MG63 (cell line): ENCODE results near the gene DYNLT1. TPM values are rescaled to one million over a fixed set of nuclear protein-coding genes. Genes with fewer than 3 reads are reported as not detected.
"Not testable (repeated sequence)": the region's sequence is repeated elsewhere in the genome, so short reads cannot be mapped to it uniquely, and the experiment has no call there.

Experiments used
- DNase-seq: peaks from one replicate; pipeline ENCODE4 v3.0.0-alpha.2; 2020
- H3K27me3 ChIP-seq: fragments of 250-450 bp; sonication (Bioruptor Pico); 2 replicates; pipeline ENCODE4 v1.5.1; 2020; ENCODE audit warnings: mild to moderate bottlenecking, moderate library complexity
- H3K36me3 ChIP-seq: fragments of 250-450 bp; sonication (Bioruptor Pico); 2 replicates; pipeline ENCODE4 v1.5.1; 2020; ENCODE audit warnings: mild to moderate bottlenecking, moderate library complexity
- H3K4me3 ChIP-seq: fragments of 250-450 bp; sonication (Bioruptor Pico); 2 replicates; pipeline ENCODE4 v1.5.1; 2020; ENCODE audit warnings: mild to moderate bottlenecking, moderate library complexity
- H3K9me3 ChIP-seq: fragments of 250-450 bp; sonication (Bioruptor Pico); 2 replicates; pipeline ENCODE4 v1.5.1; 2020; ENCODE audit warnings: mild to moderate bottlenecking, moderate library complexity
- total RNA-seq: library from RNA; depleted of rRNA; stranded (reverse); fragments of >200 nt; shearing (Covaris generic); gene quantifications from 2 replicates; pipeline ENCODE4 v1.2.3, GENCODE V29; 2014; ENCODE audit warnings: low replicate concordance

Gene DYNLT1
- total RNA-seq, 1 experiment from 2014 or later, result 133 TPM

DNA sequence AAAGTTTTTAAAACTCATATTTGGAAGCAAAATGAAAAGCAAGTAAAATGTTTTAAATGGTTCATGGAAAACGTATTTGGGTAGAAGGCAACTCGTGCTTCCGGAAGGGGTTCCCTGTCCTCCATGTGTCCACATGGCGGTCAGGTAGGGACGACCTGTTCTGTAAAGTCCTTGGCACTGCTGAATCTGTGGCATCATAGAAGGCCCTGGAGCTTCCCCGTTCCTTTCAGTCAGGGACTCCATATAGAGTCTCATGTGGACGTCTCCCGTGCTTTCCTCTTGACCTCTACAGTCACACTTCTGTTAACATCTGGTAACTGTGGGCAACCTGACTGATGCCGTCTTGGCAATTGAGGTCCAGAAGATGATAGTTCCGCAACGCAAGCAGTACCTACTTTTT is 11.4 kb downstream of the DYNLT1 start:
- Histone ChIP-seq H3K4me3 (no peak overlapping the region), H3K9me3 (no peaks in the 10 kb centered on the region), H3K27me3 (no peaks in the 10 kb centered on the region), H3K36me3 (peaks cover 76% of the 10 kb centered on the region)
- DNase-seq, result no peak

DNA sequence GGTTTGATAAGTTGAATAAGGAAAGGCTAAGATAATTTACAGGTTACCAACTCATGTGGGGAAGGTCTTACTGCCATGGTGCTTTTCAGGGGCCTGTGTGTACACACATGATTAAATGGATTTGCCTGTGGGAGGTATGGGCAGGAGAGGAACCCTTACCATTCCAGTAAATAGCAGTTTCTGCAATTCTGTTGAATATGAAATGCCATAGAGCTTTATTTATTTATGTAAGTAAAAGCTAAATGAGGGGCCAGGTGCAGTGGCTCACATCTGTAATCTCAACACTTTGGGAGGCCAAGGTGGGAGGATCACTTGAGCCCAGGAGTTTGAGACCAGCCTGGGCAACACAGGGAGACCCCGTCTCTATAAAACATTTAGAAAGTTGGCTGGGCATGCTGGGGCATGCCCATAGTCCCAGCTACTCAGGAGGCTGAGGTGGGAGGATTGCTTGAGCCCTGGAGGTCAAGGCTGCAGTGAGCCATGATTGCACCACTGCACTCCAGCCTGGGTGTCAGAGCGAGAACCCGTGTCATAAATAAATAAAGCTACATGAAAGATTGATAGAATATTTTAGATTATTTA is 11.9 kb downstream of the DYNLT1 start:
- H3K27me3 ChIP-seq, H3K9me3 ChIP-seq, H3K4me3 ChIP-seq, DNase-seq: not testable (repeated sequence)
- H3K36me3 ChIP-seq, result peaks cover 73% of the 10 kb centered on the region

DNA sequence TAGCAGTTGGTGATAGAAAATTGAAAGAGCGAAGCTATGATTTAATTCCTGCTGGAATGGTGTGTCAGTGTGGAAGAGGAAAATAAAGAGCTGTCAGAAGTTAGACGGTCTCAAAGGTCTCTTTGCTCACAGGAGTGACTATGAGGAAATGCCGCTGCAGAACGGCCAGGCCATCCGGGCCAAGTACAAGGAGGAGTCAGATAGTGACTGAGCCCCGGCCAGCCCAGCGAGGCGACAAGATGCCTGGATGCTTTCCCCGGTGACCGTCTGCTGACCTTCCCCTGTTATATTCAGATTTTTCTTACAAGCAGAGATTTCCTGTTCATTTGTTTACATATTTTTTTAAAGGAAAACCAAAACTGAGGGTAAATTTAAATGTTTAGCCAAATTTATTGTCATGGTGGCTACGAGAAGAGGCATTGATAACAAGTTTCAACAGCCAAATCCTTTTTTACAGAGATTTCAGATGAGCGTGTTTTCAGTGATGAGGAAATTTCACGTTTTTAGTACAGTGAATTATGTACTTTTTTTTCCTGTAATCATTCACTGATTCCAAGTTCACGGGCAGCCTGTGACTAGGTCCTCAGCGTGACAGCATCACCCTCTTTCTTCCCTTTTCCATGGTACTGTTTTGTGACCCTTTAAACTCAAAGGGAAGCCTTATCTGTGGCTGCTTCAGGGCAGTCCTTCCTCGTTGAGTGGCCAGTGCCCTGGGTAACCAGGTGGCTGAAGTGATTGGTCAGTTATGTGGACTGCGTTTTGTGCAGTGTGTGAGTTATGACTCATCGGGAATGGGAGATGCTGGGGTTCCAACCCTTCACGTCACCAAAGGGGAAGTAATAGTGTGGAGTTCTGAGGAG is 12.6 kb downstream of the DYNLT1 start:
- Histone ChIP-seq H3K36me3 (peaks cover 68% of the 10 kb centered on the region), H3K9me3 (no peaks in the 10 kb centered on the region), H3K27me3 (no peaks in the 10 kb centered on the region), H3K4me3 (no peak overlapping the region)
- peak; percentile 17 for DNase-seq

DNA sequence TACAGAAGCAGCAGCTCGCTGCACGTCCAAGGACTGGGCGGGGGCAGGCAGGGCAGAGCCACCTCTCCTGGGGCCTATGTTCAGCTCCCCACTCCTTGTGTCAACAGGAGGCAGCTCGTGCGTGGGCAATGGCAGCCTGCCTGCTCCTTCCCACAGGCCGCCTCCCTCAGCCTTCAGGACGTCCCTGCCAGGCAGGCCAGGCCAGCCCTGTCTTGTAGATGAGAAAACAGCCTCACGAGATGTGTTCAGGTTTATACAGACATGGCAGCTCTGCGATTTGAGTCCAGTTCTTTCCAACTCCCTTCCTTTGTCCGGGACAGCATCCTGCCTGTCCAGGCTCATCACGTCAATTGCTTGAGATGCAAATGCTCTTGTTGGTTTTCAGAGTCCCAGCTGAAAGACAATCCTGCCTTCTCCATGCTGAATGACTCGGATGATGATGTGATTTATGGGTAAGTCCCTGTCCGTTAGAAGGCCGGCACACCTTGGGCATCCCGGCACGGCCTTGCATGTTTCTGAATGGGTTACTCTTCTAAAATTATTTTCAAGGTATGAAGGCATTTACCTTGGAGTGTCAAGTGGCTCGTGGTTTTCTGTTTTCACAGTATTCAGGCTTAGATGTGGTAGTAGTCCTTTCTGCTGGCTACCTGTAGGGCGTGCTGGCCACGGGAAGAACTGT is 13.5 kb downstream of the DYNLT1 start:
- Histone ChIP-seq H3K27me3 (no peaks in the 10 kb centered on the region), H3K4me3 (no peak overlapping the region), H3K9me3 (no peaks in the 10 kb centered on the region), H3K36me3 (peaks cover 66% of the 10 kb centered on the region)
- DNase-seq, result peak; percentile 31

DNA sequence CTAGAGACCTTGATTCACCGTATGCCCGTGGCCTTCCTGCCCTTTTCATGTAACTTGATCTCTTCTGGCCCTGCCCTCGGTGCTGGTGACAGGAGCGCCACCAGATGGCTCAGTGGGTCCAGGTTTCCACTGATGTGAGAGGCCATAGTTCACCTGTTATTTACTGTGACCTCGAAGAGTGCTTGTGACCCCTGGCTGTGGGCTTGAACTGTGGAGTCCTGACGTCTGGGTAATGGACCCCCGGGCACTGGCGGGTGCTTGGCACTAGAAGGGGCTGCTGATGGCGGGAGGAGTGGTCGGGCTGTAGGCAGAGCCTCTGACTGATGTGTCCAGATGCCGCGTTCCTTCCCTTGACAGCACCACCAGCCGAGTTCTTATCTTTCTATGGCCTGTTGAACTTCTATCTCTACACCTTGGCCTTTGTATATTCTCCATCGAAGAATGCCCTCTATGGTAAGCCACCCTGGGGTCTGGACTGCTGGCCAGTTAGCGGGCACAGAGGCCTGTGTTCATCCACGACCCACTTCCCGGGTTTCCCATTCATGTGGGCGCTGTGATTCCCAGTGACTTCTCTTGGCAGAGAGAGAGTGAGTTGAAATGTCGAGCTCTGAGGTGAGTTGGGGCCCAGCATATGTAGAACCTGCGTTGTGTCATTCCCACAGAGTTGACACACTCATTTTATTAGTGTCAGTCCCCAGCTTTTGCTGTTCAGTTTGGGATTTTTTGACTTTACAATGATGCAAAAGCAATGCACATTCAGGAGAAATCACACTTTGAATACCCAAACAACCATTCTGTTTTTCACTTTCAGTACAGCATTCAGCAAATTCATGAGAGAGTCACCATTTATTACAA is 14.9 kb downstream of the DYNLT1 start:
- no peak for DNase-seq
- Histone ChIP-seq H3K36me3 (peaks cover 58% of the 10 kb centered on the region), H3K9me3 (no peaks in the 10 kb centered on the region), H3K4me3 (no peak overlapping the region), H3K27me3 (no peaks in the 10 kb centered on the region)

DNA sequence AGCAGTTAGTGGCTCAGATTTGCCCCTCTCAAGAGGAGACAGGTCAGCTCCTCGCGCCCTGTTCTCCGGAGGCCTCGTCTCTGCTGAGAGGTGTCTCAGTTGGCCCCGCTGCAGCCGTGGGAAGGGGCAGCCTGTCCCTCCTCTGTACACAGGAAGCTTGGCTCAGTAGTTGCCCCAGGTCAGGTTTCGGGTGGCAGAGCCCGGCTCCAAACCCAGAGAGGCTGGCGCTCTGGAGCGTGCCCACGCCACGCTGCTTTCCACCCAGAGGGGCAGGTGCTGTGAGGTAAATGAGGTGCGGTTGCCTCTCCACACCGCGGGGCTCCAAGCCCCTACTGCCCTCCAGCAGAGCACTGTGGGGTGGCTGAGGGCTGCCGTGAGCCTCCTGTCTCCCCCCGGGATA is 16.0 kb downstream of the DYNLT1 start:
- Histone ChIP-seq H3K4me3 (no peak overlapping the region), H3K9me3 (no peaks in the 10 kb centered on the region), H3K27me3 (no peaks in the 10 kb centered on the region), H3K36me3 (peaks cover 61% of the 10 kb centered on the region)
- DNase-seq, result no peak

DNA sequence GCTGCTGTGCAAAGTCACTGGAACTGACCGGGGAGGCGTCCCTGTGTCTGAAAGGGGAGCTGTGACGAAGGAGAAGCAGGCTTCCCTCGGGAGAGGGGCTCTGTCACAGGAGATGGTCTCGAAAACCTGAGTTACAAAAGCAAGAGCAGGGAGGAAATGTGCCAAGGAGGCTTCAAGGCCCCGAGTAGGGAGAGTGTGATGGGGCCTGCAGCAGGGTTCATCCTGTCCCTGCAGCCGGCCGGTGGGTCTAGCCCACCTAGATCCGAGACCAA is 16.7 kb downstream of the DYNLT1 start:
- Histone ChIP-seq H3K9me3 (no peaks in the 10 kb centered on the region), H3K27me3 (no peaks in the 10 kb centered on the region), H3K36me3 (peaks cover 55% of the 10 kb centered on the region), H3K4me3 (no peak overlapping the region)
- DNase-seq, result no peak

DNA sequence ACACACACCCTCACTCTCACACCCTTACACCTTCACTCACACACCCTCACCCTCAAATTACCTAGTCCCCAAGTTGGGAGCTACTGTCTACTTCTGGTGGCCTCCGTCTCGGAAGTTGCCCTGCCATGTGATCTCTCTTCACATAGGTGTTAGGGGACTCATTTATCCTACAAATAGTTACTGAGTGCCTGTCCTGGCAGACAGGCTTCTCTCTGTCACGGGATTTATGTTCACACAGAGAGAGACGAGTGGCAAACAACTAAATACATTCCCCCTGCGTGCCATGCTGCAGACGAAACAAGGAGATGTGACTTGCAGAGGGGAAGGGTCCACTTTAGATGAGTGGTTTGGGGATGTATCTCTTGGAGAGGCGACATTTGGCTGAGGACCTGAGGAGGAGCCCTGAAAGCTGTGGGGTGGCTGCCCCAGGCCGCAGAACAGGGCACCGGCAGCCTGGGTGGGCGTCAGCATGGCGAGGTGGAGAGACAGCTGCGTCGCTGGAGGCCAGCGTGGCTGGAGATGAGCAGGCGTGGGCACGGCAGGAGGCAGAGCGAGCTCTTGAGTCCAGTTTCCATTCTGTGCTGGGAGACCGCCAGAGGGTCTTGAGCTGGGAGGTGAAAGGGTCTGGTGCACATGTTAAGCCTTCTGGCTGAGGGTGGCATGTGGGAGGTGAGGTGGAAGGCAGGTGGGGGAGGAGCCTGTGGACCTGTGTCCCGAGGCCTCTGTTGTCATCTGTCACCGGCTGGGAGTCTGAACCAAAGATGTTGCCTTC is 17.2 kb downstream of the DYNLT1 start:
- H3K9me3 ChIP-seq, result no peaks in the 10 kb centered on the region
- H3K27me3 ChIP-seq, result no peaks in the 10 kb centered on the region
- peaks cover 52% of the 10 kb centered on the region for H3K36me3 ChIP-seq
- H3K4me3 ChIP-seq, result no peak overlapping the region
- no peak for DNase-seq

DNA sequence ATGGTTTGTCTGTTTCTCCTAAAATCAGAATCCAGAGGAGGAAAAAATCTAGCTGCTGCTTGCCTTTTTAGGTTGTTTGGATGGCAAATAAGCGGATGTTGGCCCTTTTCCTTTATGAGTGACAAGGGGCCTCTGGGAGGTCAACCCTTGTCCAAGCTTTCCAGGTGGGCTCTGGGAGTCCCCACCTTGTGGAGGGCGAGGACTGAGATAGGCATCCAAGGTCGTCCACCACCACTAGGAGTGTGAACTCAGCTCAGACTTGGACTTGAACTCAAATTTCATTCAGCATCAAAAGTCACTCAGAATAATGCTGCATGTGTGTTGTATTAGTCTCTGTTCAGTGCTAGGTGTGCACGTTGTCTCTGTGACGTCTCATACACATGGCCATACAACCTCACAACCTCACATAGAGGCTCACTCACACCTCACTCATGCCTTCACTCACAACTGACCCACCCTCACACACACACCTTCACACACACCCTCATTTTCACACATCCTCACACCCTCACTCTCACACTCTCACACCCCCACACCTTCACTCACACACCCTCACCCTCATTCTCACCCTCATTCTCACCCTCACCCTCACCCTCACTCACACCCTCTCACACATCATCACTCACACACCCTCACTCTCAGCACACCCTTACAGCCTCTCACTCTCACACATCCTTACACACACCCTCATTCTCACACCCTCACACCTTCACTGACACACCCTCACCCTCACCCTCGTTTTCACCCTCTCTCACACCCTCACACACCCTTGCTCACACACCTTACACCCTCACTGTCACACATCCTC is 18.0 kb downstream of the DYNLT1 start:
- peaks cover 48% of the 10 kb centered on the region for H3K36me3 ChIP-seq
- no peak for DNase-seq
- H3K9me3 ChIP-seq, result no peaks in the 10 kb centered on the region
- H3K27me3 ChIP-seq, result no peaks in the 10 kb centered on the region
- H3K4me3 ChIP-seq, result no peak overlapping the region

DNA sequence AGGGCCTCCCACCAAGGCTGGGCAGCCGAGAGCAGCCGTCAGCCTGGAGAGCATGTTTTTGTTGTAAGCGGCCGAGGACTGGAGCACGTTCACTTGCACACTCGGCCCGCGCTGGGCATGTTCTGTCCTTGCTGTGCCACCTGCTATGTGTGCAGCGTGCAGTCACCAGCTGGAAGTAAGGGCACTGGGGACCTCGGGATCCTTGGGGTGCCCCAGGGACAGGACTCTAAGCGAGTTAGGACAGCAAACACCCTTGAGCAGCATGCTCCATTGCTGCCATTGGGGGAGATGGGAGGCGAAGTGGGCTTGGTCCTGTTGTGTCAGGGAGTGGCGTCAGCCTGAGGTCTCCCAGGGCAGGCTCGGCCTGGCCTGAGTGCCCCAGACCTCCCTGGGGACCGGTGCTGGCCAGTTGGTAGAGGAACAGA is 18.6 kb downstream of the DYNLT1 start:
- H3K36me3 ChIP-seq, result peaks cover 48% of the 10 kb centered on the region
- no peaks in the 10 kb centered on the region for H3K9me3 ChIP-seq
- no peak for DNase-seq
- H3K27me3 ChIP-seq, result no peaks in the 10 kb centered on the region
- no peak overlapping the region for H3K4me3 ChIP-seq

DNA sequence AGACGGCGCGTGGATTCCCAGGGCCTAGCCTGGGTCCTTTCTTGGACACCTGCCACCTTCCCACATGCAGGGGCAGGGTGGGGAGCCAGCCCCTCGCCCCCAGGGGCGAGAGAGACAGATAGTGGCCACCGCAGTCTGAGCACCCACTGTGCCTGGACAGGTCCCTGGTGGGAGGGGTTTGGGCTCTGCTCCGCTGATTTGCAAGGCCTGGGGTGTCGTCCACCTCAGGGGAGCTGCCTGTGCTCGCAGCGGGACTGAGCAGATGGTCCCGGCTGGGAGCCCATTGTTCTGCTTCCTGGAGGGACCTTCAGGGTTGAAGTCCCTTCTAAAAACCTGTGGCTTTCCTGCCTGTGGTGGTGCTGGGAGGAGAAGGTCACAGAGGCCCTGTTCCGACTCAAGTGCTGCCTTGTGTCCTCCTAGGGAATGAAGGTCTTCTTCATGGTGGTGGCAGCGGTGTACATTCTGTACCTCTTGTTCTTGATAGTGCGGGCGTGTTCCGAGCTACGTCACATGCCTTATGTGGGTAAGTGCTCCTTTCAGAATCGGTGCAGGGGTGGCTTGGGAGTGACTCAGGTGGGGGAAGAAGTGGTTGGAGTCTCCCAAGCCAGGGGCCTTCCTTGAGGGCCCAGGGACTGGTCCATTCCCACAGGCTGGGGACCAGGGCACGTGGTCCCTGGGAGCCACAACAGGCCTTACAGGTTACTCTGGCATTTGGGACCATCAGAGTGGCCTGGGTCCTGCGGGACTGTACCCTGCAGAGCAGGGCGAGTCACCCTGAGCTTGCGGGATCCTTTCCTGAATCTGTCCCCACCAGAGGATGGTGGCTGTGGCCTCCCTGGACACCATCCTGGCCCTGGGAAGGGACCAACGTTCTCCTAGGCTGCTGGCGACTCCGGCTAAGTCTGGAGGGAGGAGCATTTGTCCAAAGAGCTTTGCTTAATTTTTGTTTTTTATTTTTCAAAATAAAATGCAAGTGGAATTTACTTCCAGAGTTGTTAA is 19.6 kb downstream of the DYNLT1 start:
- Histone ChIP-seq H3K36me3 (peaks cover 51% of the 10 kb centered on the region), H3K4me3 (no peak overlapping the region), H3K27me3 (no peaks in the 10 kb centered on the region), H3K9me3 (no peaks in the 10 kb centered on the region)
- no peak for DNase-seq

DNA sequence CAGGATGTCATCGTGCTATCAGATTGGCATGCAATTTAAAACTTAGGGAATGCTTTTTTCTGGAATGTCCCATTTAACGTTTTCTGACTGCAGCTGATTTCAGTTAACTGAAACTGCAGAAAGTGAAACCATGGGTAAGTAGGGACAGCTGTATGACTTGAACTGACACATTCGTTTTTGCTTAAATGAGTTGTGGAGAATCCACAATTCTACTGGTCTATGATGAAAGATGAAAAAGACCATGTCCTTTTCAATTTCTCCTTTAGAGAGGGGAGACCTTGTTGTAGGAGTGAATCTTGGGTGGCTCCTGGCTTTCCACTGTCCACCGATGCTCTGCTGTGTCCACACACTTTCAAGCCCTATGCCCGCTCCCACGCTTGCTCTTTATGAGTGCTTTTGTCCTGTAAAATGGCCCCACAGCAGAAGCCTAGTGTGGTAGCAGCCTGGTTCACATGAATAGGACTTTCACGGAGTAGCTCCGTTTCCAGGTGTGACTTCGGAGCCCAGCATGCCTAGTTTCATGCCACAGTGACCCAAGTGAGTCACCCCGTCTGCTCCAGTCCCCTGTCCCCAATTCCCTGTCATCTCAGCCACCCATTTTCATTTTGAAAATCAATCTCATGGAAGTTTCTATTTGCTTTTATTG is 21.9 kb downstream of the DYNLT1 start:
- no peak overlapping the region for H3K4me3 ChIP-seq
- no peaks in the 10 kb centered on the region for H3K9me3 ChIP-seq
- no peaks in the 10 kb centered on the region for H3K27me3 ChIP-seq
- H3K36me3 ChIP-seq, result peaks cover 58% of the 10 kb centered on the region
- DNase-seq, result no peak

DNA sequence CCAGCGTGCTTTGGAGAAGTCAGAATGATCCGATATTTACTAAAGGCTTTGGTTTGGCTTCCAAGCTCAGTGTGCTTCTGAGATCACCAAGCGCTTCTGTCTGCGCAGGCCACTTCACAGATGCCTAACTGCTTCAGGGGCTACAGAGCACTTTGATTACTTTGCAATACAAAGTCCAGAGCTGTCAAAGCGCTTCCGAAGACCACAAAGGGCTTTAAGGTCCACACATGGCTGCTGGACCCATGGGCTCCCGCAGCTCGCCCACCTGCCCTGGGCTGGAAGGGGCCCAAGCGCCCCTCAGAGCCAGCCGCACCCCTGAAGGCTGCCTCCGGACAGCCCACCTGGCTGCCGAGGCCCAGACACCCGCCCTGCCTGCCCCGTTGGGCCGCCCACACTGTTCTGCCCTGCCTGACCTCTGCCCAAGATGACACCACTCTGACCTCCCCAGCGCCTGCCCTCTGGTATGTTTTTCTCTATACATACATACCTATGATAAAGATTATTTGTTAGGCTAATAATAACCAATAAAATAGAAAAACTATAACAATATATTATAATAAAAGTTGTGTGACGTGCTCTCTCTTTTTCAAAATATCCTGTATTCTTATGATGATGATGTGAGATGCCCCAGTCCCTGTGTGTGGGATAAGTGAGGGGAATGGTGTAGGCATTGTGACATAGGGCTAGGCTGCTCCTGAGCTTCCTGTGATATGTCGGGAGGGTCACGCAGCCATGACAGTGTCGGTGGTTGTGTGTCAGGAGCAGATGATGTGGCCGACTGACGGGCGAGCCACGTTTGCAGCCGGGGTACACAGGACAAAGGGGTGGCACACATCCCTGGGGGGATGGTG is 22.6 kb downstream of the DYNLT1 start:
- Histone ChIP-seq H3K27me3 (no peaks in the 10 kb centered on the region), H3K36me3 (peaks cover 61% of the 10 kb centered on the region), H3K4me3 (no peak overlapping the region), H3K9me3 (no peaks in the 10 kb centered on the region)
- no peak for DNase-seq
